ENCODE measurements around the gene THAP8. TPM values are rescaled to one million over a fixed set of nuclear protein-coding genes. Genes with fewer than 3 reads are reported as not detected.
"Not testable (repeated sequence)": the region's sequence is repeated elsewhere in the genome, so short reads cannot be mapped to it uniquely, and the experiment has no call there.

Gene THAP8
- total and polyA plus RNA-seq, 2 donors (not counting 3 experiments of a cell fraction or from before 2014, with no cell fraction given), result 2.9 to 6.6 TPM

DNA sequence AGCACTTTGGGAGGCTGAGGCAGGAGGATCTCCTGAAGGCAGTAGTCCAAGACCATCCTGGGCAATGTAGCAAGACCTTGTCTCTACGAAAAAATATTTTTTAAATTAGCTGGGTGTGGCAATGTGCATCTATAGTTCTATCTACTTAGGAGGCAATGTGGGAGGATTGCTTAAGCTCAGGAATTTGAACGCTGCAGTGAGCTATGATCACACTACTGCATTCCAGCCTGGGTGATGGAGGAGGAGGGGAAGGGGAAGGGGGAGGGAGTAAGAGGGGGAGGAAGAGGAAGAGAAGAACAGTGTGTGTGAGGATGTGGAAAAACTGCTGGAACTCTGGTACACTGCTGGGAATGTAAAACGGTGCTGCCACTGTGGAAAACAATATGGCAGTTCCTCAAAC lies 12.3 kb downstream of the THAP8 start:
- no peak overlapping the region for H3K9ac ChIP-seq (replicated peaks; ENCODE audit: extremely low read depth, insufficient read depth, low read length)
- FAIRE-seq (no peak), DNase-seq (ENCODE audit: low read depth, low spot score) (peak; percentile 10)
- H3K27me3 ChIP-seq (ENCODE audit: control insufficient read depth in 2 of 2, insufficient read depth in 2 of 2, low read length in 2 of 2), result no peaks in the 10 kb centered on the region
- no TSS peak for BruUV-seq (replicated peaks)
- CTCF ChIA-PET, result interaction anchor here (0.7 kb wide), 1 partner anchor 535 kb away, joined by 3 read pairs; no protein-coding TSS in a partner anchor
- H4K20me1 ChIP-seq (replicated peaks; ENCODE audit: control insufficient read depth, extremely low read depth, insufficient read depth, low read length), result no peaks in the 10 kb centered on the region
- H3K4me2 ChIP-seq (ENCODE audit: insufficient read depth, low read length), result no peak overlapping the region
- no peaks in the 10 kb centered on the region for H3K36me3 ChIP-seq (ENCODE audit: control insufficient read depth in 2 of 2, extremely low read depth in 1 of 2, insufficient read depth in 2 of 2, low read length in 2 of 2)
- no peaks in the 10 kb centered on the region for H3K79me2 ChIP-seq (ENCODE audit: control insufficient read depth, insufficient read depth, low read length)
- POLR2A ChIA-PET, result no interaction called here
- dilution Hi-C loops (cut with MboI; ENCODE audit: extremely low pct_ligation_motif_present, low sequenced_read_pairs), result no loop called here
- no peak for TF ChIP-seq EZH2 (IDR thresholded peaks at IDR 0.05; ENCODE audit: borderline replicate concordance, low read depth, low read length, severe bottlenecking)
- no peaks in the 10 kb centered on the region for H3K9me3 ChIP-seq (replicated peaks; ENCODE audit: control insufficient read depth, insufficient read depth, low read length)
- no peak overlapping the region for H3K4me3 ChIP-seq (replicated peaks in 1 of 3; ENCODE audit: insufficient read depth in 1 of 3, low read depth in 1 of 3, low read length in 3 of 3)
- no peak overlapping the region for H3K27ac ChIP-seq (ENCODE audit: insufficient read depth, low read depth, low read length)
- H2AFZ ChIP-seq (ENCODE audit: low read depth, low read length), result no peak overlapping the region
- H3K9me1 ChIP-seq (replicated peaks; ENCODE audit: control insufficient read depth, extremely low read depth, insufficient read depth, low read length), result no peaks in the 10 kb centered on the region
- no peaks in the 10 kb centered on the region for H3K4me1 ChIP-seq (ENCODE audit: control insufficient read depth, extremely low read depth, insufficient read depth, low read length)
- intact Hi-C loops (cut with micrococcal nuclease), result no loop called here

DNA sequence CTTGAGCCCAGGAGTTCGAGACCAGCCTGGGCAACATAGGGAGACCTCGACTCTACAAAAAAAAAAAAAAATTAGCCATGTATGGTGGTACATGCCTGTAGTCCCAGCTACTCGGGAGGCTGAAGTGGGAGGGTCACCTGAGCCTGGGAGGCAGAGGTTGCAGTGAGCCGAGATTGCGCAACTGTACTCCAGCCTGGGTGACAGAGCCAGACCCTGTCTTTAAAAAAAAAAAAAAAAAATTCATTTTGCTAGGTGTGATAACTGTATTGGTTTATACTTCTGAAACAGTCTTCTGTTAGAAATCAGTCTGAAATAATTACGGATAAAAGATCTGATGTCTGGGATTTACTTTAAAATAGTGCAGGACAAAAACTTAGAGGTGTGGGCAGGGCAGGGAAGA lies 13.0 kb downstream of the THAP8 start:
- CTCF ChIA-PET; POLR2A ChIA-PET; H3K36me3 ChIP-seq (ENCODE audit: control insufficient read depth in 2 of 2, extremely low read depth in 1 of 2, insufficient read depth in 2 of 2, low read length in 2 of 2); H3K27me3 ChIP-seq (ENCODE audit: control insufficient read depth in 2 of 2, insufficient read depth in 2 of 2, low read length in 2 of 2); intact Hi-C loops (cut with micrococcal nuclease); H2AFZ ChIP-seq (ENCODE audit: low read depth, low read length); DNase-seq (ENCODE audit: low read depth, low spot score); H3K4me2 ChIP-seq (ENCODE audit: insufficient read depth, low read length); dilution Hi-C loops (cut with MboI; ENCODE audit: extremely low pct_ligation_motif_present, low sequenced_read_pairs); H3K9me3 ChIP-seq (replicated peaks; ENCODE audit: control insufficient read depth, insufficient read depth, low read length); H3K4me1 ChIP-seq (ENCODE audit: control insufficient read depth, extremely low read depth, insufficient read depth, low read length); H3K9ac ChIP-seq (replicated peaks; ENCODE audit: extremely low read depth, insufficient read depth, low read length); BruUV-seq (replicated peaks); H3K79me2 ChIP-seq (ENCODE audit: control insufficient read depth, insufficient read depth, low read length); H3K4me3 ChIP-seq (replicated peaks in 1 of 3; ENCODE audit: insufficient read depth in 1 of 3, low read depth in 1 of 3, low read length in 3 of 3); H4K20me1 ChIP-seq (replicated peaks; ENCODE audit: control insufficient read depth, extremely low read depth, insufficient read depth, low read length); FAIRE-seq; H3K27ac ChIP-seq (ENCODE audit: insufficient read depth, low read depth, low read length); H3K9me1 ChIP-seq (replicated peaks; ENCODE audit: control insufficient read depth, extremely low read depth, insufficient read depth, low read length): not testable (repeated sequence)

- no peak overlapping the region for H3K4me2 ChIP-seq (ENCODE audit: insufficient read depth, low read length)
- H3K9me3 ChIP-seq (replicated peaks; ENCODE audit: control insufficient read depth, insufficient read depth, low read length), result no peaks in the 10 kb centered on the region
- no peak overlapping the region for H3K27ac ChIP-seq (ENCODE audit: insufficient read depth, low read depth, low read length)
- no peaks in the 10 kb centered on the region for H4K20me1 ChIP-seq (replicated peaks; ENCODE audit: control insufficient read depth, extremely low read depth, insufficient read depth, low read length)
- H3K9ac ChIP-seq (replicated peaks; ENCODE audit: extremely low read depth, insufficient read depth, low read length), result no peak overlapping the region
- no peak overlapping the region for H3K4me3 ChIP-seq (replicated peaks in 1 of 3; ENCODE audit: insufficient read depth in 1 of 3, low read depth in 1 of 3, low read length in 3 of 3)
- BruUV-seq (replicated peaks), result no TSS peak
- intact Hi-C loops (cut with micrococcal nuclease) (no loop called here), dilution Hi-C loops (cut with MboI; ENCODE audit: extremely low pct_ligation_motif_present, low sequenced_read_pairs) (no loop called here)
- H3K4me1 ChIP-seq (ENCODE audit: control insufficient read depth, extremely low read depth, insufficient read depth, low read length), result no peaks in the 10 kb centered on the region
- H3K27me3 ChIP-seq (ENCODE audit: control insufficient read depth in 2 of 2, insufficient read depth in 2 of 2, low read length in 2 of 2), result no peaks in the 10 kb centered on the region
- no peaks in the 10 kb centered on the region for H3K9me1 ChIP-seq (replicated peaks; ENCODE audit: control insufficient read depth, extremely low read depth, insufficient read depth, low read length)
- FAIRE-seq, result no peak
- H2AFZ ChIP-seq (ENCODE audit: low read depth, low read length), result no peak overlapping the region
- TF ChIP-seq CTCF (IDR thresholded peaks at IDR 0.05; ENCODE audit: extremely low read depth in 1 of 2, insufficient read depth in 1 of 2, low read depth in 1 of 2, low read length in 2 of 2) (no peak), MYC (IDR thresholded peaks at IDR 0.05; ENCODE audit: low read depth, low read length) (no peak), JUN (IDR thresholded peaks at IDR 0.05; ENCODE audit: borderline replicate concordance, insufficient read depth, insufficient read length, low read depth) (no peak), FOS (IDR thresholded peaks at IDR 0.05; ENCODE audit: borderline replicate concordance, insufficient read depth, low read length) (no peak), MAX (IDR thresholded peaks at IDR 0.05; ENCODE audit: insufficient read depth, insufficient read length) (no peak), POLR2A (IDR thresholded peaks at IDR 0.05; ENCODE audit: low read depth, low read length) (no peak), EZH2 (IDR thresholded peaks at IDR 0.05; ENCODE audit: borderline replicate concordance, low read depth, low read length, severe bottlenecking) (no peak), GATA2 (IDR thresholded peaks at IDR 0.05; ENCODE audit: insufficient read depth, insufficient read length, low read depth, low read length) (no peak), POLR2AphosphoS5 (IDR thresholded peaks at IDR 0.05; ENCODE audit: insufficient read depth, low read depth, low read length) (no peak)
- POLR2A ChIA-PET, result no interaction called here
- H3K79me2 ChIP-seq (ENCODE audit: control insufficient read depth, insufficient read depth, low read length), result no peaks in the 10 kb centered on the region
- DNase-seq (ENCODE audit: low read depth, low spot score), result no peak
- CTCF ChIA-PET, result no interaction called here
- no peaks in the 10 kb centered on the region for H3K36me3 ChIP-seq (ENCODE audit: control insufficient read depth in 2 of 2, extremely low read depth in 1 of 2, insufficient read depth in 2 of 2, low read length in 2 of 2)
Observed at GRCh38 chr19:36040495-36040894, 13.6 kb downstream of the THAP8 start.
